EH (cell line): ENCODE measurements around the gene OR51B4.
"Not testable (repeated sequence)": the region's sequence is repeated elsewhere in the genome, so short reads cannot be mapped to it uniquely, and the experiment has no call there.

Experiments used
- DNase-seq: peaks from one replicate; pipeline ENCODE4 v3.0.0-alpha.2; 2015; ENCODE audit warnings: low read depth

OR51B4 gene

DNA sequence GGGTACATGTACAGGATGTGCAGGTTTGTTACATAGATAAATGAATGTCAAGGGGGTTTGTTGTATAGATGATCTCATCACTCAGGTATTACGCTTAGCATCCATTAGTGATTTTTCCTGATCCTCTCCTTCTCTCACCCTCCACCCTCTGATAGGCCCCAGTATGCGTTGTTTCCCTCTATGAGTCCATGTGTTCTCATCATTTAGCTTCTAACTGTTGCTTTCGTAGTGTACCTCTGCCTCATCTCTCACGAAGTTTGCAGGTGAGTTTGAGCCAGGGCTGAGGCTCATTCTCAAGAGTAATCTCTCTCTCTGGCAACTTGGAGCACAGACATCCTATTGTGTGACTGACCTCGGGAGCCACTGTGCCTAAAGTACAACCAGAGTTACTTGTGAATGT lies 27.4 kb downstream of the OR51B4 start:
- DNase-seq = no peak

DNA sequence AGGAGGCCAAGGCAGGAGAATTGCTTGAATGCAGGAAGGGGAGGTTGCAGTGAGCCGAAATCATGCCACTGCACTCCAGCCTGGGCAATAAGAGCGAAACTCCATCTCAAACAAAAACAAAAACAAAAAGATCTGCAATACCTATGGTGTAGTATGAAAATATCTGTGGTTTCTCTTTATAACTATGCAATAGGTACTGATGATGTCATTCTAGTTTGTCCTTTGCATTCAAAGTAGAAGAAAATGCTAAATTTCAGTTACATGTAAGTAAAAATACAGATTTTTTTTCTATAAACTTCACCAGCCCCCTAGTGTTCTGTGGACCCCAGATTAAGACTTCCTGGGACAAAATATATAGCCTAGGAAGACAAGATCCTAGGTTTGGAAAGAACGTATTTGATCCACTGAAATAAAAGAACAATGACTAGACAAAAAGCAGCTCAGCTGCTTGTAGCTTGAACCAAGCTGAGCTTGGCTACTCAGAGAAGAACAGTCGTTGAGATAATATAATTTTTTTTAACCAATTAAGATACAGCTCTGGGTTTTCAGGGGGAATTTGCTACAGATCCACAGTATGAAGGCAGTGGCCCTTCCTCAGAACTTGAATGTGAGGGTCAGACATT lies 29.2 kb downstream of the OR51B4 start:
- DNase-seq = no peak

GRCh38 chr11:5269715-5270147 lies 32.0 kb downstream of the OR51B4 start, which contains the start of gene HBE1:
Gene HBE1 (minus strand): TSS chr11:5269945. CDS start chr11:5269890, 55 bp downstream.
- DNase-seq = no peak

- DNase-seq = no peak
These were observed 34.6 kb downstream of the OR51B4 start for GRCh38 chr11:5267033-5267563.

DNA sequence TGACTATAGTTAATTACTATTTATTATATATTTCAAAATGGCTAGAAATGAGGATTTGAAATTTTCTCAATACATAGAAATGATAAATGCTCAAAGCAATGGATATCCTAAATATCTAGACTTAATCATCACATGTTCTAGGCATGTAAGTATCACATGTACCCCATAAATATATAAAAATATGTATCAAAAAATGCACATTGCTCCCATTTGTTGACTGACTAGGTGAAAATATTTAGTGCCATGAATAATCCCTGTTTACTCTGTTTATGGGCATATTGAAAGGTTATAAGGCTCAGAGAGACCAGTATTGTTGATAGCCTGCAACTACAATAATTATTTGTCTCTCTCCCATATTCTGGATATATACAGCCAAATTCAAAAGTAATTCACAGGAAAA lies 35.1 kb downstream of the OR51B4 start:
- no peak for DNase-seq

GRCh38 chr11:5265832-5266231 lies 35.9 kb downstream of the OR51B4 start:
- no peak for DNase-seq

GRCh38 chr11:5258543-5259262 lies 43.0 kb downstream of the OR51B4 start:
- DNase-seq = no peak

- no peak for DNase-seq
These were observed 44.5 kb downstream of the OR51B4 start for GRCh38 chr11:5257296-5257695.

- DNase-seq = not testable (repeated sequence)
These were observed 46.9 kb downstream of the OR51B4 start, which contains the start of gene HBG2 for GRCh38 chr11:5254646-5255413. Gene HBG2 (minus strand): TSS chr11:5254781. CDS start chr11:5254728, 53 bp downstream.

DNA sequence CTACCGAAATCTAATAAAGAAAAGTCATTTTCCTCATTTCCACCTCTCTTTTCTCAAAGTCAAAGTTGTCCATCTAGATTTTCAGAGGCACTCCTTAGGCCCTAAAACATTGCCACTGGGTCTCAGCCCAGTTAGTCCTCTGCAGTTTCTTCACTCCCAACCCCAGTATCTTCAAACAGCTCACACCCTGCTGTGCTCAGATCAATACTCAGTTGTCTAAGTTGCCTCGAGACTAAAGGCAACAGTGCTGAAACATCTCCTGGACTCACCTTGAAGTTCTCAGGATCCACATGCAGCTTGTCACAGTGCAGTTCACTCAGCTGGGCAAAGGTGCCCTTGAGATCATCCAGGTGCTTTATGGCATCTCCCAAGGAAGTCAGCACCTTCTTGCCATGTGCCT lies 47.7 kb downstream of the OR51B4 start:
- not testable (repeated sequence) for DNase-seq

- DNase-seq = not testable (repeated sequence)
These were observed 48.3 kb downstream of the OR51B4 start for GRCh38 chr11:5253440-5253839.

DNA sequence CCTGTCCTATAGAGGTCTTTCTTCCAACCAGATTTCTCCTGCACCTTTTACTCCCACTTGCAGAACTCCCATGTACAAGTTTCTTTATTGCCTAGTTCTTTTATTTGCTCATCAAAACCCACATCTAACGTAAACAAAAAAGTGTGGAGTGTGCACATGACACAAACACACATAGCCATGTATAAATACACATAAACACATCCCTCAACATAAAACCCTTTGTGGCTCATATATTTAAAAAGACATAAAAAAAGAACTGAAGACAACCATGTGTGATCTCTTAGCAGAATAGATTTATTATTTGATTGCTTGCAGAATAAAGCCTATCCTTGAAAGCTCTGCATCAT lies 48.9 kb downstream of the OR51B4 start:
- no peak for DNase-seq

DNA sequence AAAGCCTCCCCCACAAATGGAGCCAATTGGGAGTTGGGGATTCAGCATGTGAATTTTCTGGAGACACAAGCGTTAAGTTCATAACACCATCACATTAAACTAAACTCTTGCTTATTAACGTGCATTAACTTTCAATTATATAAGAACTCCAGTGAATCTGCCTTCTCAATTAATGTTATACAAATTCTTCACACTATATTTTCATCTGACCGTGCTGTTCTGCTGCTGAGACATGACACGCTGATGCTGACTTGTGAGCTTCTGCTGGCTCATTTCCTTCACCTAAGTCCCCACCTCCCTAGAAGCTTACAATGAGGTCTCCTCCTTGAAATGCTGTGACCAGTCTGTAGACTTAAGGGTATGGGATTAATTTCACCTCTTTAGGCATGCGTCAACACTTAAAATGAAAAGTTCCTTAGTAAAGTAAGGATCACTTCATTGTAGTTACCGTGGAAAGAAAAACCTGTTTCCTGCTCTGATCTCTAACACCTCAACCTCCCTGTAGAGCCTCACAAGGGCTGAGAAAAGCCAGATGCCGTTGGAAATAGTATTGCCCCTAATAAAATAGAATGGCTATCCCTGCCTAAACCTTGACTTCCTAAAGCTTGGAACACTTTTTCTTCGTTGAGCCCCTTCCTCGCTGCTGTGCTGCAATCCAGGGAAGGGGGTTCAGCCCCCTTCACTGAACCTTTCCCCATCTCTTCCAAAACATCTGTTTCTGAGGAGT lies 49.4 kb downstream of the OR51B4 start:
- no peak for DNase-seq

DNA sequence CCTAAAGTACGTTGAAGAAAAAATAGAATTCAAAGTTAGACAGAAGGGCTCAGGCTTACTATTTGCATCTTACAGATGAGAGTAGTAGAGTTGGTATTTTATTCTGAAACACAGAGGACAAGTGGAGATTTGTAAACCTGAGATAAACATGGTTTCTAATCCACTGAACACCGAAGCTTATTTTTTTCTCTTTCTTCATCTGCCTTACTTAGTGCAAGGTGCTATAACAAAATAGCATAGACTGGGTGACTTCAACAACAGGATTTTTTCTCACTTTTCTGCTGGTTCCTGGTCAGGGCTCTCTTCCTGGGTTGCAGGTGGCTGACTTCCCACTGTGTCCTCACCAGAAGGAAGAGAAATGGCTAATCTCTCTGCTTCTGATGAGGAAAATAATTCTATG lies 50.0 kb downstream of the OR51B4 start:
- no peak for DNase-seq
